Measurements from ENCODE around the gene KCNH8. TPM values are rescaled to one million over a fixed set of nuclear protein-coding genes. Genes with fewer than 3 reads are reported as not detected.
"Not testable (repeated sequence)": the region's sequence is repeated elsewhere in the genome, so short reads cannot be mapped to it uniquely, and the experiment has no call there.

The KCNH8 gene
- total and polyA plus RNA-seq, 10 of the 15 experiments (the other 5 are each of a cell fraction or from before 2014, with no cell fraction given), result under 0.01 to 0.18 (median 0.07) TPM; not detected in 2

GRCh38 chr3:19229881-19230280, 81.6 kb downstream of the KCNH8 start:
- H3K9me3 ChIP-seq (replicated peaks; ENCODE audit: control insufficient read depth, insufficient read depth, low read length); POLR2A ChIA-PET; H3K36me3 ChIP-seq (ENCODE audit: control insufficient read depth in 2 of 2, insufficient read depth in 2 of 2, low read length in 1 of 2); in situ Hi-C loops (cut with MboI); H3K4me3 ChIP-seq; DNase-seq (ENCODE audit: low read depth, low spot score); H3K79me2 ChIP-seq (ENCODE audit: control insufficient read depth, insufficient read depth, low read length); H3K27me3 ChIP-seq (replicated peaks in 1 of 2; ENCODE audit: control insufficient read depth in 2 of 2, insufficient read depth in 2 of 2, low read length in 1 of 2); RAD21 ChIA-PET (ENCODE audit: unreplicated experiment); H3K4me1 ChIP-seq (ENCODE audit: control insufficient read depth, insufficient read depth, low read length); BruUV-seq (replicated peaks); H4K20me1 ChIP-seq (ENCODE audit: control insufficient read depth, insufficient read depth); CTCF ChIA-PET; H3K27ac ChIP-seq (ENCODE audit: control insufficient read depth, insufficient read depth); FAIRE-seq; H3K9ac ChIP-seq (ENCODE audit: control insufficient read depth, insufficient read depth, low read length): not testable (repeated sequence)
- SMC1A ChIA-PET (ENCODE audit: uncharacterized antibody, unreplicated experiment), result interaction anchor here (0.7 to 1.9 kb wide), 2 partner anchors 10 to 78 kb away, joined by 3 to 4 read pairs; no protein-coding TSS in a partner anchor
- WGBS (ENCODE audit: insufficient coverage, insufficient replicate concordance, low lambda C conversion rate, missing lambda C conversion rate), result 30% methylated on average over 3 of the region's 3 CpGs
- TF ChIP-seq YY1 (IDR thresholded peaks at IDR 0.05; ENCODE audit: low read depth, low read length) (peak; percentile 50; the same call in 1 of the 2 replicates), IKZF2 (IDR thresholded peaks at IDR 0.05) (peak in 1 of 2 experiments; percentile 27; a peak in 1 of 4 replicates), RELB (IDR thresholded peaks at IDR 0.05; ENCODE audit: low read depth) (peak; percentile 47; the same call in 1 of the 2 replicates), SPI1 (IDR thresholded peaks at IDR 0.05; ENCODE audit: borderline replicate concordance, insufficient read depth, low read depth, low read length) (peak; percentile 77)
- peak; percentile 87 for ATAC-seq
- H3K4me2 ChIP-seq (ENCODE audit: control insufficient read depth, insufficient read depth), result 0 out of 2 replicates have a peak overlapping the region, but pooled peaks have one; percentile 18
- H2AFZ ChIP-seq (ENCODE audit: control insufficient read depth, low read depth, low read length), result peak overlapping the region; percentile 23
- intact Hi-C loops (cut with micrococcal nuclease; ENCODE audit: unreplicated experiment), result loop anchor here (5.0 kb wide), 1 partner anchor 637 kb away; no protein-coding TSS in a partner anchor
